UCSD-AML1 (cell line): ENCODE results near the gene NME3.
"Not testable (repeated sequence)": the region's sequence is repeated elsewhere in the genome, so short reads cannot be mapped to it uniquely, and the experiment has no call there.

Source experiments
- DNase-seq: peaks from one replicate; lab custom pipeline; 2025; ENCODE audit not compliant: unreplicated experiment; lab: John Stamatoyannopoulos, UW

NME3 gene

DNA sequence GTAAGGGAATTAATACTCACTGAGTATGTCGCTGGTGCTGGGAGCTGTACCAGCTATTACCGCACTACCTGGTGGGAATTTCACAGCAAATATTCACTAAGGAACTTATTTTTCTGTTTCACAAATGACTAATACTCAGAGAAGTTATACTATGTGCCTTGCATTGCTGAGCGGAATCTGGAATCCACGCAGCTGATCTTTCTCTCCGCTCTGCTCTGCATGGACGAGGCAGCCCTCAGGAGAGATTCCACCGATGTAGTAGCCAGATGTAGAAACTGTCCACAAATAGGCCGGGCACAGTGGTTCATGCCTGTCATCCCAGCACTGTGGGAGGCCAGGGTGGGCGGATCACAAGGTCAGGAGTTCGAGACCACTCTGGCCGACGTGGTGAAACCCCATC, 17.1 kb downstream of the NME3 start:
- no peak for DNase-seq

DNA sequence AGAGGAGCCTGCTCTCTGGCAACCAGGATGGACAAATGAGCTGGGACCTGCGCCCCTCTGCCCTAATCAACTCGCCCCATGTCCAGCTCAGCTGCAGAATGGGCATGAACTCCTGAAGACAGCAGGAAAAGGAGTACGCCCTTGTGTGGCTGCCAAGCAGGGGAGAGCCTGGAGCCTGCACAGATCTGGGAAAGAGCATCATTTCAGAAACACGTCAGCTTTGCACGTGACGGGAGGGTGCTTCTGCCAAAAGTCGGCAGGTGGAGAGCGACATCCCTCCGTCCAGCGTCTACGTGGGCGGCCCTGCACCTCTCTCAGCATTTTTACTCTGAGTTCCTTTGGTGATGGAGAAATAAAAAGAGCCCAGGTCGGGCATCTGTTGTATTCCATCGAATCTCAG, 18.5 kb downstream of the NME3 start:
- DNase-seq, result no peak

DNA sequence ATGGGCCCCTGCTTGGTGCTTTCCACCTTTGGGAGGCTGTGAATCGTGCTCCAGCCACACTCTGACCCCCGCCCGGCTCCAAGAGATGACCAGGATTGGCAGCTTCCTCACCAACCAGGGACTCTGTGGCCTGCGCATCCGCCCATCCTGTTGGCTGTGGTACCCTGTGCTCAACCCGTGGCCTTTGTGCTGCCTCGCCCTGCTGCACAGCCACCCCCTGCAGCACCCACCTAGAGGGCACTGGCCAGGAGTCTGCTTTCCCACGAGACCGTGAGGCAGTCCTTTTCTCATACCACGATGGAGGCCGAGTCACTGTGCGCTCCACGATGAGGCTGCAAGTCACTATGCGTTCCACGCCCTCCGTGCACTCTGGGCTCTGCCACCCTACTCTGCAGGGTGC, 19.4 kb downstream of the NME3 start:
- DNase-seq, result no peak

DNA sequence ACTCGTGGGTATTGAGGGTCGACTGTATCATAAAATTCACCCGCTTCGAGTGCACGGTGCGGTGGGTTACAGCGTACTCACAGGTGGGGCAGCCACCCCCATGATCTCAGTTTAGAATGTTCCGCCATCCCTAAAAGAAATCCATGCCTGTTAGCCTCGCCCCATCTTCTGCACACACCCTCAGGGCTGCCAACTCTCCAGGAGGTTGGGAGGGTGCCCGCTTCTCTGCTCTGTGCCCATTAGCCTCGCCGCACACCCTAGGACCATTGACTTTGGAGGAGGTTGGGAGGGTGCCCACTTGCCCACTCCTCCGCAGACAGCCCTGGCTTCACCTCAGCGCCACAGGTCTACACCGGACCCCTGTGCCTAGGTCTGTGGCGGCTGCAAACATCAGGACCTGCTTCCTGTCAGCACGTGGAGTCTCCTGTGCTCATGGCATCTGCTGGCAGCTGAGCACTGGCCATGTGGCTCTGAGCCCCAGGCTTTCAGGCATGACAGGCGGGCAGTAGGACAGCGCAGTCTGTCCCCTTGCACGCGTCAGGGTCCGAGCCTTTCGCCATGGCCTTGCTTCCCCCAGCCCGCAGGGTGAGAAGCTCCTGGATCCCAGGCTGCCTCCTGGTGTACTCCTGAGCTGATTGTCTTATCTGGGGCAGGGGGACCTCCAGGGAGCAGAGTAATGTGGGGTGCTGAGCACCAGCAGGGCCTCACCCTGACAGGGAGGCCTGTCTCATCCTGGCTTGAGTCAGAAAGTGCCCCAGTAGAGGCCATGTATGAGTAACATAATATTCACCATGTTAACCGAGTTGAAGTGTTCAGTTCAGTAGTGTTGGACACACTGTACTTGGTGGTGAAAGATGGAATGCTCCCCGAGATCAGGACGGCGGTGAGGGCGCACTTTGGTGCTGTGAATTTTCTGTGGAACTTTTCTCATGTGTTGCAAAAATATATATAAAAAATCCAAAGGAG, 21.9 kb downstream of the NME3 start:
- DNase-seq, result no peak

DNA sequence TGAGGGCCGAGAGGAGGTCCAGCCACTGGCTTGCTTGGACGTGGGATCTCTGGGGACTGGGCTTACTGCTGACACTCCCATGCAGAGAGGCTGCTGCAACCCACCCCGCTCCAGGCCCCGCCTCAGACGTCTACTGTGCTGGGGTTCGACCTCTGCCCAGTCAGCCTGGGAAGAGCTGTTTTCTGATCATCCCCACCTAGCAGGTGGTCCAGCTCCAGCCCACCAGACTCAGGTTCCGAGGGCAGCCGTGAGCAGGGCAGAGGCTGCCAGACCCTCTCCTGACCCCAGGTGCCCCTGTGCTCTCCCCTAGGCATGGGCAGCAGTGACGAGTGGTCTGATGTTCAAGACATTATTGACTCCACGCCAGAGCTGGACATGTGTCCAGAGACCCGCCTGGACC, 23.4 kb downstream of the NME3 start:
- DNase-seq, result no peak

DNA sequence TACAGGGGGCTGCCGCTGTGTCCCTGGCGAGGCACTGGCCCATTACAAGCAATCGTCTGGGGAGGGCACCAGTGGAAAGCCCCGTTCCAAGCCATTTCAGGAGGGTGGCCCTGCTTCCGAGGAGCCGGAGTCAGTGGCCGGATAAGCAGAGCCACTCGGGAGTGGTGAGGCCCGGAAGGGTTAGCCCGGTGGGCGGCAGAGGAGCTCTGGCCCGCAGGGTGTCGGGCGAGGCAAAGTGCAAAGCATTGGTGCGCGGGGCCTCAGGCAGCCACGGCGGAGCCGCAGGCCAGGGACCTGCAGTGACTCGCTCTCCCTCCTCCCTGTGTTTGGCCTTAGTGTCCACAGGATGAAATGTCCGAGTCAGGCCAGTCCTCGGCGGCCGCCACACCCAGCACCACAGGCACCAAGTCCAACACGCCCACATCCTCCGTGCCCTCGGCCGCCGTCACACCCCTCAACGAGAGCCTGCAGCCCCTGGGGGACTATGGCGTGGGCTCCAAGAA, 24.6 kb downstream of the NME3 start:
- no peak for DNase-seq

DNA sequence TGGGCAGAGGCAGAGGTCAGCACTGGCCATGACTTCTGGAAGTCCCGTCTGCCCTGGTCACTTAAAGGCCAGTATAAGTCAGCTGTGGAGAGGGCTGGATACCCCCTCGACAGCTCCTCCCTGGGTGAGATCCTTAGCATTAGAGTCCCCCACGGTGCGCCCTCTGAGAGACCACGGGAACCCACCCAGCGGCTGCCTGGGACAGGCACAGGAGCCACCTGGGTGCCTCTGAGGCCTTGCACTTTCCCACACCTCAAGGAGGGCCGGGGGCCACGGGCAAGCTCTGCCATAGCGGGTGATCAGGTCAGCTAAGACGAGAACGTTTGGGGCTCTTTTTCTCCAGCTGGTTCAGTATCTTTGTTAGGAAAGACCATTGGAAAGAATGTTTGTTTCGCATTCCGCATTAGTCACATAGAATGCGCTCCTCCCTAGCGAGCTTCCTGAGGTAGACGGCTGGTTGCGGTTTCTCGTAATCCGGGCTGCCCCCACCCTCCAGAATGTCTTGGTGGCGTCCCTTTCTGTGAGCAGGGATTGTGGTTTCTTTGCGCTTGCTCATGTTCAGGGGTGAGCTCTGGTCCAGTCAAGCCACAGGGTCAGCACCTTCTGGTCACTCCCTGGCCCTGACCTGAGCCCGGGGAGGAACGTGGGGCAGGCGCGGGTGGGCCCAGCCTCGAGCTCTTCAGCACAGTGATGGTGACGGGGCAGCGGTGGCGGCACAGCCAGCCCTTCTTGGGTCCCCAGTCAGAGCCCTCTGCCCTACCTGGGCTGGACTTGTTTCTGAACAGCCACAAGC, 25.2 kb downstream of the NME3 start:
- no peak for DNase-seq

DNA sequence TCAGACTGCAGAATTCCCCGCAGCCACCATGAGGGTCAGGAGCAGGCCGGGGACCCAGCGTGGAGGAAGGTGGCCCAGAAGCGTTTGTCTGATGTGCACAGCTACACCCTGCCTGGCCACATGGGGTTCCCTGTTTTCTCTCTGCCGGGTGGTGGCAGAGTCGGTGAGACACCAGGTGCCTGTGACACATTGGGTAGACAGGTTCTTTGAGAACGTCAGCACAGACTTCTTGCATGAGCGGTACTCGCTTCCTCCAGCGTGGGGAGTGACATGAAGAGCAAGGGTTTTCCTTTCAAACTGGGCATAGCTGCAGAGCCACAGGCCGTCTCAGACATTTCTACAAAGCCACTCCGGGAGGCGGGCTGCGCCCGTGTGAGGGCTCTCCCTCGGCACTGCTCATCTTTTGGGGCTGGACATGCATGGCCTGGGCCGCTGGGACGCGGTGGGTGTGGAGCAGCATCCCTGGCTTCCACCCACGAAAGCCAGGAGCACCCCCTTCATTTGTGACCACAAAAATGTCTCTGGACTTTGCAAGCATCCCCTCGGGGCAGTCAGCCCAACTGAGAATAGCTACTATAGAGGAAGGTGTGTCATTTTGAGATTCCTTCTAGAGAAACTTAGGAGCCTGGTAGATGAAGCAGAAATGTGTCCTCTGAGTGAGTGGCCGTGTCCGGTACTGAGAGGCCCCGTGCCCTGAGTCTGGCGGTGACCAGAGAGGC, 26.0 kb downstream of the NME3 start:
- no peak for DNase-seq

DNA sequence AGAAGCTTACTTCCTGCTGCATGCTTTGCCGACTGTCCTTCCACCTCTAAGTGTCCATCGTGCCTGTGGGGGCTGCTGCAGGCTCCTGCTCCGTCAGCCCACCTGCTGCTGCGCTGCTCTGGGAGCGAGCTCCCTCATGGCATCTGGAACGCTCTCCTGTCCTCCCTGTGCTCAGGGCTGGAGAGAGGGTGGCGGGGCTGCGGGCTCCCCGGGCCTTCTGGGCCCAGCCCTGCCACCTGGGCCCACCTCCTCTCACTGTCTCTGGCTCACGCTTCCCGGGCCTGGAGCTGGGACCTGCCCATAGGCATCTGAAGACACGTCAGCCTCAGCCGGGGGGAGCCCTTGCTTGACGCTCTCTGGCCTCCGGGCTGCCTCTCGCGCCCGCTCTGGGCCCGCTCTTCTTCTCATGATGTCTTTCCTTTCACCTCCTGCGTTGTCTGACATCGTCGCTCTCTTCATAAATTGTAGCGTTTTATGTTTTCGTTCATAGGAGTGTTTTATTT, 27.0 kb downstream of the NME3 start:
- DNase-seq, result no peak

DNA sequence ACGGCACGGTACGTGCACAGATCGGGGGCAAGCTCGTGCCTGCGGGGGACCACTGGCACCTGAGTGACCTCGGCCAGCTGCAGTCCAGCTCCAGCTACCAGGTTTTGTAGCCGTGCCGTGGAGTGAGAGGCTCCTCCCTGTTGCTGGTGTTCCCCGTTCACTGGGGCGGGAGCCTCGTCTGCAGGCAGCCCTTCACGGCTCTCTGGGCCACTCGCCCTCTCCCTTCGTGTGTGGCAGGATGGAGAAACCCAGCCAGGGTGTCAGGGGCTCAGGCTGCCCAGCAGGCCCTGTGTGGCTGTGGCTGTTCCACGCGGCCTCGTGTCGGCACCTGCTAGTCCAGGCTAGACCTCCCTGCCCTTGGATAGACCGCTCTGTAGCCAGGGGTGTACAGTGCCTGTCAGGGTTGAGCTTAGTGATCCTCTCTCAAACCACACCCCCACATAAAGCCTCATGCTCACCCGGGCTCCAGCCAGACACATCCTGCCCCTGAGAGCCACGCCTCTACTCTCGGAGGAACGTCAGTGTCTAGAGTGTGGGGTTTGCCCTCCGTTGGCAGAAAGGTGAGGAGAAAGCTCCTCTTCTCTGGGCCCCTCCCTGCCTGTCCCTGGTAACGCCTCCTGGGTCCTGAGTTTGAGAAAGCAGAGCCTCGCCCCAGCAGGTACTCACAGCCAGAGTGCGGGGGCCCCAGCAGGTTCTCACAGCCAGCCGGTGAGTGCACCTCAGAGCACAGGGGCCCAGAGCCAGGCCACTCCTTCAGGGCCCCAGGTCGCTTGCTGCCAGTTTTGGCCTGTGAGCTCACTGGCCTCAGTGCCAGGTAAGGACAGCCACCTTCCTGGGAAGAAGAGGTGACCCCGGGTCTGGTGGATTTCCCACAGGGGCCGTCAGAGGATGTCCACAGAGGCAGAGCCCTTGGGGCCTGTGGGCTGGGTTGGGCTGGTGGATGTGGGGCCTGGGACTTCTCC, 27.7 kb downstream of the NME3 start:
- no peak for DNase-seq

DNA sequence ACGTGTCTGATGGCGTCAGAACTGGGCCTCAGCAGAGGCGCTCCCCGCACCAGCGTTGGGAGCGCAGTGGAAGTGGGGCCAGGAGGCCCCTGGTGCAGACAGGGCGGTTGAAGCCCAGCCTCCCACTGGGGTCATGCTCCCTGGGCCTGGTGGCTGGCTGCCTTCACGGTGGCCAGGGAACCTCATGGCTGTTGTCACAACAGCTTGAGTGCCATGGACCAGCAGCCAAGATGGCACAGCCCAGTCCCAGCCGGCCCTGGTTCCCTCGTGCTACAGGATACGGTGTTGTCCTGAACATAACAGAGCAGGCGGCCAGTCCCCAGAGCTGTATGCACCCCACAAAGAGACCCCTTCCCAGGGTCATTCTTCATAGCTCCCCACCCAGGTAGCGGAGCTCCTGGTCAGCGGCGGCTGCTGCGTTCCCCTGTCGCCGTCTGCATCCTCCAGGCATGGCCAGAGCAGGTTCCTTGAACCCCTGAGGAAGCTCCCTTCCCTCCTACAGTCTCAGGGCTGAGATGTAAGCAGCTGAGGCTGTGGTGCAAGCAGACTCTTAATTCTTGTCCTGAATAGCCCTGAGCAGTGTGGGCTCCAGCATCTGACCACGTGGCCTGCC, 29.7 kb downstream of the NME3 start:
- DNase-seq, result no peak

DNA sequence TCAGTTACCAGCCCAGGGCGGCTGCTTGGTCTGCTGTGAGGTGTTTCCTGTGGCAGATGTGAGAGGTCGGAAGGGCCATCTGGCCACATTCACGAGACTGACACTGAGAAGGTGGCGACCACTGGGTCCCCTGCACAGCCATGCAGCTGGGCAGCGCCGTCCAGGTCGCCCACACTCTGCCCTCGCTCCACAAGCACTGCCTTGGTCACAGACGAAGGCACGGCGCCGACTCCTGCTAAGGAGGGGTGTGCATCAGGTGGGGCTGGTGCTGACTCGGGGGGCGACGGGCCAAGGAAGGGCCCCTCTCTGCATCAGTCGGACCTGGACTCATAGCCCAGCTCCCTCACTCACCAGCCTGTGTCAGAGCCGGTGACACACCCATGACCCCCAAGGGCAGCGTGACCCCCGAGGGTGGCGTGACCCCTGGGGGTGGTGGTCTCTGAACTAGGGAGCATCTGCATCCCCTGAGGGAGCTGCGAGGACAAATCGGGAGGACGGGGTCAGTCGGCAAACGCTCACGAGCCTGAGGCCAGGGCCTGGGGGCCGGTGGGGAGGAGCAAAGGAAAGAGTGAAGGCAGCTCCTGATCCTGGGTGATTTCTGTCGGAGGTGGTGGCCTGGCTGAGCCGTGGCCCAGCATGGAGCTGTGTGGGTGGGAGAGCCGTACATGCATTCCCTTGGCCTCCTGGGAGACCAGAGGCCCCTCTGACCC, 30.4 kb downstream of the NME3 start:
- no peak for DNase-seq

DNA sequence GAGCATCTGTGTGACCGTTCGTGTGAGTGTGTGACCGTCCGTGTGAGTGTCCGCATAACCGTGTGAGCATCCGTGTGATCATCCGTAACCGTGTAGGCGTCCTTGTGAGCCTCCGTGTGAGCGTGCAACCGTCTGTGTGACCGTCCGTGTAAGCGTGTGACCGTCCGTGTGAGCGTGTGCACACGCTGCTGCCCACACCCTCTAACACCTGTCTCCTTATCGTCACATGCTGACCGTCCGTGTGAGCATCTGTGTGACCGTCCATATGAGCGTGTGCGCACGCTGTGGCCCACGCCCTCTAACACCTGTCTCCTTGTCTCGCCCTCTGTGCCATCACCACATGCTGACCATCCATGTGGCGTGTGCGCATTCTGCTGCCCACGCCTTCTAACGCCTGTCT, 31.1 kb downstream of the NME3 start:
- no peak for DNase-seq

DNA sequence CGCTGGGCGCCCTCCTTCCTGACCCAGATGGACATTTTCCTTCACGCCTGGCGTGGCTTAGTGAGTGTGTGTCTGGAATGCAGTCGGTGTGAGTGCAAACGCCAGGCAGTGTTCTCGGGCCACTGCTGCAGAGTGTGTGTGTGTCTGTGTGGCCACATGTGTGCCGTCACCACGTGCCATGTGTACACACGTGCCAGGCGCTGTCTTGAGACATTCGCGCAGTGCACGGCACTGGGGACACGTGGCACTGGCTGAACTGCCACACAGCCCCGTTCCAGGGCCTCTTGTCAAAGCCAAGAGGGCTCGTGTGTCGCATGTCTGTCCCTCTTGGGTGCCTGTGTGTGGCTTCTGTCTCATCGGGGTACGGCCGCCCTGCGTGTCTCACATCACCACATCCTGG, 36.5 kb downstream of the NME3 start:
- no peak for DNase-seq

DNA sequence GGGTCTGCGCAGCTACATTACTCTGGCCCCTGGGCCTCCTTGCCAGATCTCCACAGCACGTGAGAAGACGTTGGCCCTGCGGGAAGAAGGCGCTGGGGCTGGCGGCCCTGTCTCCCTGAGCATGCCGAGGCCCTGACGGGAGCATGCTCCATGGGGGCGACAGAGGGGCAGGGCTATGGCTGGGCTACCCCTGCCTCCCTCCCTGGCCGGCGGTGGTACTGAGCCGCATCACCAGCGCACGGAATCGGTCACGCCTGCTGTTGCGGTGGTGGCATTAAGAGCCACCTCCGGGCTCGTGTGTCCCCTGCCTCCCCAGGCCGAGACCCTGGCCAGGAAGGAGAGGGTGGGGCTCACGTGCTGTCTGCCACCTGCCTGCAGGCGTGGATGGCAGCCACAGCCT, 37.2 kb downstream of the NME3 start:
- no peak for DNase-seq

DNA sequence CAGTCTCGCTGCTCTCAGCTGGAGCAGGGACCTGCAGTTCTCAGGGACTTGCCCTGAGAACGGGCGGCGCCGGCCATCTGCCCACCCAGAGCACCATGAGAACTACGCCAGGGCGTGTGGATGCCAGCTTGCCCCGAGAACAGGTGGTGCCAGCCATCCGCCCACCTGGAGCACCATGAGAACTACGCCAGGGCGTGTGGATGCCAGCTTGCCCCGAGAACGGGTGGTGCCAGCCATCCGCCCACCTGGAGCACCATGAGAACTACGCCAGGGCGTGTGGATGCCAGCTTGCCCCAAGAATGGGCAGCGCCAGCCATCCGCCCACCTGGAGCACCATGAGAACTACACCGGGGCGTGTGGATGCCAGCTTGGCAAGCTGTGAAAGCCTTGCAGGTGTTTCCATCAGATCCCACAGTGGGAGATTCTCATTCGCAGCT, 38.8 kb downstream of the NME3 start:
- DNase-seq, result not testable (repeated sequence)

DNA sequence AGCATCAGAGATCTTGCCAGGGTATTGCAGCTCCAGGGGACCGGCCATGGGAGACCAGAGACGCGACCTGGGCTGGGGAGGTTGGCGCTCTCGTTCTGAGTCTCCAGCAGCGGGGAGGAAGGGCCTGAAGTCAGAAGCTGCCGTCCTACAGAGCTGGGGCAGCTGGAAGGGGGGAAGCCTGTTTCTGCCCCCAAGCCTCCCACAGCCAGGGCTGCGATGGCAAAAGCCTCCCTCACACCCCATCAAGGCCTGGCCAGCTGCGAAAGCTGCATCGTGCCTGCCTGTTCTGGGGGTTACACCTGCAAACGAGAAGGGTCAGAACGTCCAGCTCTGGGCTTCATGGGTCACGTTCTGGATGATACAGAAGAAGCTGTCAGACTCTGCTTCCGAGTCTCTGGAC, 39.3 kb downstream of the NME3 start:
- DNase-seq, result no peak

DNA sequence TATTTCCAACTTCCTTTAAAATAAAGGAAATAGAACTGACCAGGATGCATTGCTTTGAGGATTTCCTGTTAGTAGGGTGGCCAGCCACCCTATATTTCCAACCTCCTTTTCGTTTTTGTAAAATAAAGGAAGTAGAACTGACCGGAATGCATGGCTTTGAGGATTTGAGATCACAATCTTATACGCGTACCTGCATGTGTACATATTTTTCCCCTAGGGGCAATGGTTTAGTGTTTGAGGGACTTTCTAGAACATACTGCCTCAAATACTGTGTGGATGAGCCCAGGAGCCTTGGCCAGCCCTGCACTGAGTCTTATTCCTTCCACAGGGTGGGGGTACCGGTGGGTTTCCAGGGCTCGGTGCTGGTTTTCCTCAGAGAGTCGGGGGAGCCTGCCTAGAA, 39.7 kb downstream of the NME3 start:
- no peak for DNase-seq

DNA sequence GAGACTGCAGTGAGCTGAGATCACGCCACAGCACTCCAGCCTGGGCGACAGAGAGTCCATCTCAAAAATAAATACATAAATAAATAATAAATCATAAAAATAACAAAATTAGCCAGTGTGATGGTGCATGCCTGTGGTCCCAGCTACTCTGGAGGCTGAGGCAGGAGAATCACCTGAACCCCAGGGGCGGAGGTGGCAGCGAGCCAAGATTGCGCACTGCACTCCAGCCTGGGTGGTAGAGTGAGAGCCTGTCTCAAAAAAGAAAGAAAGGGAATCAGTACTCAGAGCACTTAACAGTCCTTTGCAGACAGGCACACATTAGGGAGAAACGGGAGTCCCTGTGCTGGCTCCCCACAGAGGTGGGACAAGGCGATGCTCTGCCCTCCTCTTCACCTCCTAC, 40.3 kb downstream of the NME3 start:
- DNase-seq, result no peak
